ENCODE results near the gene PIP5KL1.
A peak's percentile ranks its signal among the peaks of the same experiment; 100 is the strongest.

Gene PIP5KL1

DNA sequence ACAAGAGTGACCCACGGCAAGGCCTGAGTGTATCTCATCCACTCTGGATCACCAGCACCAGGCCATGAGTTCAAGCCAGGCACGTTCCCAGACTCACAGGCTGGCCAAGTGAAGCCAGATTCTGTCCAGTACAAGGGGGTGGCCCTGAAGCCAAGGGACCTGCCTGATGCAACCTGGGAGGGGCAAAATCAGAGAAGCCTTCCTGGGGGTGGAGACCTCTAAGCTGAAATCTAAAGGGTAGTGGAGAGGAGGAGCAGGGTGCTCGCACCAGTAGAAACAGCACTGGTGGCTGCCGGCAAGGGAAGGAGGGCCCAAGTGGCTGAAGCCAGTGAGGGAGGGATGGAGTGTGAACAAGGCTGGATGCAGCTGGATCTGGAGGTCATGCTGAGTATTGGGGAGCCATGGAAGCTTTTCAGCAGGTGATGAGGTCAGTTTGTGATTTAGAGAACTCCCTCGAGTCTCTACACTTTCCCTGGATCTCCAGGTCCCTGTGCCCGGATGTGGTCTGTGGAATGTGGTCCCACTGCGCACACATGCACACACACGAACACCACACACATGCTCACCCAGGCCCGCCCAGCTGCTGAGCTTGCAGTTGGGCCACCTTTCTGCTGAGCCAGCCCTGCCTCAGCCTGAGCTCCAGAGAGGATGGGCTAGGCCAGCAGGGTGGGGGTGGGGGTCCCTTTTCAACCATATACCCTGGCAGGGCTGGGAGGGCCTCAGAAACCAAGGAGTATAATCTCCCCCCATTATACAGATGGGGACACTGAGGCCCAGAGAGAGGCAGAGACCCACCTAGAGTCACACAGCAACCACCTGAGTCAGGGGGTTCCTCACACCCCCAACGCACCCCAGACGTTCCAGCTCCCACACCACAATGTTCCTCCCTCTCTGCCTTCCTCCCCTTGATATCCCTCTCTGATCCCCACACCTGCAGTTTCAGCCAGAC is 1.6 kb downstream of the PIP5KL1 start:
- DNase-seq, result no peak

DNA sequence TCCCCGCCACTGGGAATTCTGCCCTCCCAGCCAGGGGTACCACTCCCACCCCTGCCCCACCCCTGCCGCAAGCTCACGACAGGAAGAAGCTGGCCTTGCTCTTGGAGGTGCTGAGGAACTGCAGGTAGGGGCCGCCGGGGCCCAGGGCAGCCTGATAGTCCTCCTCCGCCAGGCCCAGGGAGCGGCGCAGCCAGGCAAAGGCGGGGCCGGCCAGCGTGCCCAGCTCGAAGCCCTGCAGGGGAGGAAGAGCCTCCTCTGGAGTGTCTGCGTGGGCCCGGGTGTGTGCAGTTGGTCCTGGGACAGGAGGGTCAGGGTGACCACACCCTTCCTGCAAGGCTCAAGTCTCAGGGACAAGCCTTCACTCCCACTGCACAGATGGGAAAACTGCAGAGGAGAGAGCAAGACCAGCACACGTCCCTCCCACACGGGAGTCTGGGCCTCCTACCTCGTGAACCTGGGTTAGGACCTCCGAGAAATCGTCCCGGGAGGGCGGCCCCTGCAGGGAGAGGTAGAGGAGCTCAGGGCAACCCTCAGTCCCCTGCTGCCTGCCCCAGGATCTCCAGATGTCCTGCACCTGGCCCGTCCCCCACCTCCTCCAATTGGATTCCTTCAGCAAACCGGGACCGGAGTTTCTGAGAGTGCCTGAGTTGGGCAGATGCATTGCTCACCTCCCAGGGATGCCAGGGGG is 2.4 kb downstream of the PIP5KL1 start:
- DNase-seq, result no peak

DNA sequence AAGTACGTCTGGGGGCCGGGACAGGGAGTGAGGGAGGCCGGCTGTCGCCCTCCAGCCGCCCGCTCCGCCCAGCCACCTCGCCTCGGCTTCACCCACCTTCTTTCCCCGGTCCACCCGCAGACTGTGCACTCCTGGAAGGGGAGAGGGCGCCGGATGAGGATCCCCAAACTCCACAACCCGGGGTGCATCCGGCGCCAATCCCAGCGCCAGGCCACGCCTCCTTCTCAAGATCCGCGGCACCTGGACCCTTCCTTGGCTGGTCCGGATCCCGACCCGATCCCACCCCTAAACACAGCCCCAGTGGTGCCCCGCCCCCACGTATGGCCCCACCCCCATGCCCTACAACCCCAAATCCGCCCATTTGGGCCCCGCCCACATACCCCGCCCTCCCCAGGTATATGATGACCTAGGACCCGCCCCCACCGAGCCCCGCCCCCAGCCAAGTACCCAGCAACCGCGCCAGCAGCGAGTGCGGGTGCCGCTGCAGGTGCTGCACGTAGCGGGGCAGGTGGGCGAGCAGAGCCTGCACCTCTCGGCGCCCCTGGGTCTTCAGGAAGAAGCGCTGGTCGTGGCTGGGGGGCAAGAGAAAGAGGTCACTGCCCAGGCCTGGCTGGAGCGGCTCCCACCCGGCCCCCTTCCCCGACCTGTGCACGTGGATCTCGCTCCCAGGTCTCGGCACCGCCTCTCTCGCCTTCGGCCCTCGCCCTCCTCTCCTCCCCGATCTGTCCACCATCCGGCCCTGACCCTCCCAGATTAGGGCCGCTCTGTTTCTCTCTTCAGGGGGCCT is 3.2 kb downstream of the PIP5KL1 start:
- DNase-seq, result peak; percentile 52 to 65

DNA sequence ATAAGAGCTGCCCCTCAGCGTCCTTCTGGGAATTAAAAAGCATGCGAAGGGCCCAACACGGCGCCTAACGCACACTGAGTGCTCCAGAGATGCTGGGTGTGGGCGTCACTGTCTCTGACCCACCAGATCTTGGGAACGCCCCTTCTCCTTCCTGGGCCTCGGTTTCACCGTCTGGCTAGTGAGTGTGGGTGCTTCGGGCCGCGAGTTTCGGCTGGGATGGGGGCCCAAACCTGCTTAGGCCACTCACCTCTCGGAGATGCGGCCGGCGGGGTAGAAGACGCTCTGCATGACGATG is 3.7 kb downstream of the PIP5KL1 start:
- DNase-seq, result no peak

DNA sequence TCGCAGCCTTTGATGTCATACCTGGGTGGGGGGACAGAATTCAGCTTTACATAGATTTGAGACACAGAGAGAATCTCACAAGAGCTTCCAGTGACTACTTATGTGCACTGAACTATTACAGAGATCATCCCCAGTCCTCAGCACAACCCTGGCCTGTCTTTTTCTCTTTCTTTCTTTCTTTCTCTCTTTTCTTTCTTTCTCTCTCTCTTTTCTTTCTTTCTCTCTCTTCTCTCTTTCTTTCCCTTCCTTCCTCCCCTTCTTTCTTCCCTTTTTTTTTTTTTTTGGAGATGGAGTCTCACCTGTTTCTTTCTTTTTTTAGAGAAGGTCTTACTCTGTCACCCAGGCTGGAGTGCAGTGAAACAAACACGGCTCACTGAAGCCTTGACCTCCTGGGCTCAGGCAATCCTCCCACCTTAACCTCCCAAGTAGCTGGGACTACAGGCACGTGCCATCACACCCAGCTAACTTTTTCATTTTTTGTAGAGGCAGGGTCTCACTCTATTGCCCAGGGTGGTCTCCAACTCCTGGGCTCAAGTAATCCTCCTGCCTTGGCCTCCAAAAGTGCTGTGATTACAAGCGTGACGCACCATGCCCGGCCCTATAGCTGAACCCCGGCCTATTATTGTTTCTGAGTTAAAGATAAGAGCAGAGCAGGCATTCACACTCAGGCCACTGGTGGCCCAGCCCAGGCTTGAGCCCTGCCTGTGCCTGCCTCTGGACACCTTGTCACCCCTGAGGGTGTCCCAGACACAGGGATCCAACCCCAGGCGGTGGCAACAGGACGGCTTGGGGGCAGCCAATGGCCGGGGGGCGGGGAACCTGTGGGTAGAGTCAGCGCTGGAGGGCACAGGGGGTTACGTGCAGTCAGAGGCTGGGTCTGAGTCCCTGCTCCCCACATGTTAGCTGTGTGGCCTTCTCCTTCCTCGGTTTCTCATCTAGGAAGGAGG is 4.3 kb downstream of the PIP5KL1 start:
- DNase-seq, result no peak

DNA sequence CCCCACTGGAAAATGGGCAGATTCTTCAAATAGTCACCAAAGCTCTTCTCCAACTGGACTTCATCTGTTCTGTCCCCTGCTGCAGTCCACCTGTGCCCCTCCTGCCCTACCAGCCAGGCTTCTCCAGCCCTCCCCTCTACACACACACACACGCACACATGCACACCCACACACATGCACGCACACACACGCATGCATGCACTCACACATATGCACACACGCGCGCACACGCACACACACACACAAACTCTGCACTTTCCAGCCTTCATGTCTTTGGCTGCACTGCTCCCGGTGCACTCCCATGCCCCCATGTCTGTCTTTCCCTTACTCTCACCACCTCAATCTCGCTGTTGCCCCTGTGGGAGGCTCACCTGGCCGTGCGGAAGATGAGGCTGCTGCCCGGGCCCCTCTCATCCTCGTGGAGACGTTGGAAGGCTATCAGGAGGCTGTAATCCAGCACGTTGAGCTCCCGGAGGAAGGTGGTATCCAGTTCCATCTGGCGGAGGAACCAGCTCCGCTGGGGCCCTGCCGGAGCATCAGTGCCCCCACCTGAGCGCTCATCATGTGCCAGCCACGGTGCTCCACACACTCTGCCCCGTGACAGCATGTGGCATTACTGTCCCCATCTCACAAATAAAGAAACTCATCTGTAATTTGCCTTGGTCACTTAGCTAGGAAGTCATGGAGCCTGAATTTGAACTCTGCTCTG is 5.7 kb downstream of the PIP5KL1 start:
- no peak for DNase-seq

DNA sequence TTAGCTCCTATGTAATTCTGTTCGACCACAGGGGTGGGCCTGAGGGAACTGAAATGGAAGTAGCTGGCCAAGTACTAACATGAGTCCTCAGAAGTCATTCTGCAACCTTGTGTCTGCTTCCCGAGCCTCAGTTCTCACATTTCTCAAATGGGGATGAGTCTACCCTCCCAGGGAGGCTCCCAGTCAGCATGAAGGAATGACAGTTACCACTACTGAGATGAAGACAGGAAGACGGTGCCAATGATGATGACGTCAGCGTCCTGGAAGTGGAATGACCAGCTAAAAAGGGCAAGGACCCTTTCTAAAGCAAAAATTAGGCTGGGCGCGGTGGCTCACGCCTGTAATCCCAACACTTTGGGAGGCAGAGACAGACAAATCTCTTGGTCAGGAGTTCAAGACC is 6.8 kb downstream of the PIP5KL1 start:
- DNase-seq, result no peak

DNA sequence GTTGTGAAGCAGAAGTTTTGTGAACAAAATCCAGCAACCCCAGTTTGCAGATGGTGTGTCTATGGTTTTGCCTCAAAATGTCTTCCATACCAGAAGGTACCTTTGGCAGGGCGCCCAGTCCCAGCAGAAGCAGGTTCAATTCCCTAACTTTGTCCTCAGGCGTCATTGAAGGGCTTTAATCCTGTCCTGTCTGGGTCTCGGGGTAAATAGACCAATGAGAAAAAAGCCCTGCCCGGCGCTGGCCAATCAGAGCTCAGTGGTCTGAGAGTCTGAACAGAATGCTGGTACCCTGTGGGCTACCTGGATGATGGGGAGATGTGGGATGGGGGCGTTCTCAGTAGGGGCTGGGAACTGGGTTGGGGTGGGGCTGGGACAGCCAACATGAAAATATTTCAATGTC is 7.5 kb downstream of the PIP5KL1 start:
- no peak for DNase-seq

DNA sequence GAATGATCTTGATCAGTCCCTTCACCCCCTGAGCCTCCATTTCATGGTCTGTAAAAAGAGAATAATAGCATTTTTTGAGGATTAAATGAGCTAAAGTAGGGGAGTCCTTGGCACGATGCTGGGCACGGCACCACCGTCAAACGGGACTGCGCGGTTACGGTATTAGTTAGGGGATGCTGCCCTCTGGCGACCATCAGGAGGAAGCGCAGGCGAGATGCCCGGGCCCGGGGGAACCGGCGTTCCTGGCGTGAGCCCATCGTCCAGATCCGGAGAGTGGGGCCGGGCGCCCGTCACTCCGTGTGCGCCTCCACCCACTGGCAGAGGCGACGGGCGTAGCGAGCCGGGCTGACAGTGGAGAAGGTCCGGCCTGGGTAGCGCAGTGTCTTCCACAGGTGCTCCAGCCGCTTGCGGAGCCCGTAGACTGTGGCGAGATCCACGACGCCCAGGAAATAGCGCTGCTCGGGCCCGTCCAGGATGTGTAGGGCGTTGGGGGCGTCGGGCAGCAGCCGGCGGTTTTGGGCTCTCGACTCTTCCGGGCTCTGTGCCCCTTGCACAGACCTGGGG is 8.9 kb downstream of the PIP5KL1 start:
- DNase-seq, result peak; percentile 86

DNA sequence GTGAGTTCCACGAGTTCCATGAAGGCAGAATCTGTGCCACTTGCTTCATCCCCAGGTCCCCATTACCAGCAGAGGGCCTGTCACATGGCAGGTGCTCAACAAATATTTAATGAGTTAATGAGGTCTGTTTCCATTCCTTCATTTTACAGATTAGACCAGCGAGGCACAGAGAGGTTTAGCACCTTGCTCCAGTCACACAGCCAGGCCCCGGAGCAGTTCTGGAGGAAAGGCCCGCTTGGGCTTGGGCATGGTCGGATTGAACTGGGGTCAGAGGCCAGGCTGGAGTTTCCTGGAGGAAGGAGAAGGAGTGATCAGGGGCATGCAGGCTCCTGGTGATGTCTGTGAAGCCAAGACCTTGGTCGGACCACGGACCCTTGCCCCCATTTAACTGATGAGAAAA is 9.8 kb downstream of the PIP5KL1 start:
- DNase-seq, result no peak

DNA sequence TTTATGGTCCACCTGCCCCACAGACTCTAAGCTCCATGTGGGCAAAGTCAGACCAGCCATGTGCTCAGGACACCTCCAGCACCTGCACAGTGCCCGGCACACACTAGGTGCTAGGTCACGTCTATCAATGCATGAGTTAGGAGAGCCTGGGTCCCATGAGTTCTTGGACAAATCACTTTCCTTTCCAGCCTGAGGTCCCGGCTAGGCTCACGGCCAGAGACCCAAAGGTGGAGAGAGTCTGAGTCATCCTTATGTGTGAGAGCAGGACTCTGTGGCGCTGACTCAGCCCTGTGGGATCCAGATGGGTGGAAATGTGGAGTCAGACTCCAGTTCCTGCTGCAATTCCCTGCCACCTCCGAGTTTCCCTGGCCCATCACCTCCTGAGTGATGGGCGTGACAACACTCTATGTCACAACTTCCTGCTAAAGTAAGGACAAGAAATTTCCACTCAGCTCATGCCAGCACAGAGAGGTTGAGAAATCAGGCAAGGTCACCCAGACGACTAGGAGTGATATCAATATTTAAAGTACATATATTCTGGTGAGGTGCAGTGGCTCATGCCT is 11.2 kb downstream of the PIP5KL1 start:
- DNase-seq, result no peak

DNA sequence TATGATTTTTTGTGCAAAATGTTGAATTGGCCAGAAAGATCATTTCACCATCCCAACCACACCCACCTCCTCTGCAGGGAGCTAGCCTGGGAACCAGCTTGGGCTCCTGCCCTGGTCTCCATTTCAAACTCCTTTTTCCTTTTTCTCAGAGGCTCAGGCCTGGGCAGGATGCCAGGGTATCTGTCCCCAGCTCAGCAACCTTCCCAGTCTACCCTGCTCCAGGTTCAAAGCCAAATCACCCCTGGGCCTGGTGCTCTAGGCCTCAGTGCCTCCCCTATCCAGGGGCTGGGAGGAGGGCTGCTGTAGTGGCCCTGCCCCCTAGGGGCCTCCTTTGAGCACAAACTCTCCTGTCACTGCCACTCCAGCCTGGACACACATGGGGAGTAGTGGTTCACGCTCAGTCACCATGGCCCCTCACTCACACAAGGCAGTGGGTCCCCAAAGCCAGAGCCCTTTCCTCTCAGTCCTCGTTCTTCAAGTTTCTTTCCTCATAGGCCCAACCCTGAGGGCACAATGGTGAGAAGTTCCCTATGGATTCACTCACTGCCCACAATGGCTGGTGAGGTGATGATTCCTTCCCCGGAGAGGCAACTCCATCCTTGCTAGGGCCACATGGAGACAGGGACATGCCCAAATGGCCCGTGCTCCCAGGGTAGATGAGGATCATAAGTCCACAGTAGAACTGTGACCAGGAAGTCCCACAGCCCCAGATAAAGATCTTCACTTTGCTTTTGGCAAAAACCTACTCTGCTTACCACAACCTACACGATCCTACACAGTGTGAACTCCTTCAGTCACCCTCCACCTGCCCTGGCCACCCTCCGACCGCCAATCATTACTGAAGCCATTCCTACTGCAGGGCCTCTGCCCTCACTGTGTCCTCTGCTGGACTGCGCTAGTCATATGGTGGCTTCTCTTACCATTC is 12.1 kb downstream of the PIP5KL1 start:
- DNase-seq, result no peak

DNA sequence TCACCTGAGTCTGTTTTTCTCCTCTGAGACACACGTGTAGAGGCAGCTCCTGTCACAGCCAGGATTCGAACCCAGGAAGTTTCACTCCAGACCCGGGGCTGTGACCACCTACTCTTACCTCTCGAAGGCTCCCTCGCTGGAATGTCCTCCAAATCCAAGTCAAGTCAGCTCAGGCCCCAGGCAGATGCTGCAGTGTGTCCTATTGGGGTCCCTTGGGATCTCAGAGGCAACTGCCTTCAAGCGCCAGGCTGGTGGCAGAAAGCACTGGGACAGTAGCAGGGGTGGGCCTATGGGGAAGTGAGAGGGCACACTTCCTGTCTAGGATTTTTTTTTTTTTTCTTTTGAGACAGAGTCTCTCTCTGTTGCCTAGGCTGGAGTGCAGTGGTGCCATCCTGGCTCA is 13.0 kb downstream of the PIP5KL1 start:
- no peak for DNase-seq

DNA sequence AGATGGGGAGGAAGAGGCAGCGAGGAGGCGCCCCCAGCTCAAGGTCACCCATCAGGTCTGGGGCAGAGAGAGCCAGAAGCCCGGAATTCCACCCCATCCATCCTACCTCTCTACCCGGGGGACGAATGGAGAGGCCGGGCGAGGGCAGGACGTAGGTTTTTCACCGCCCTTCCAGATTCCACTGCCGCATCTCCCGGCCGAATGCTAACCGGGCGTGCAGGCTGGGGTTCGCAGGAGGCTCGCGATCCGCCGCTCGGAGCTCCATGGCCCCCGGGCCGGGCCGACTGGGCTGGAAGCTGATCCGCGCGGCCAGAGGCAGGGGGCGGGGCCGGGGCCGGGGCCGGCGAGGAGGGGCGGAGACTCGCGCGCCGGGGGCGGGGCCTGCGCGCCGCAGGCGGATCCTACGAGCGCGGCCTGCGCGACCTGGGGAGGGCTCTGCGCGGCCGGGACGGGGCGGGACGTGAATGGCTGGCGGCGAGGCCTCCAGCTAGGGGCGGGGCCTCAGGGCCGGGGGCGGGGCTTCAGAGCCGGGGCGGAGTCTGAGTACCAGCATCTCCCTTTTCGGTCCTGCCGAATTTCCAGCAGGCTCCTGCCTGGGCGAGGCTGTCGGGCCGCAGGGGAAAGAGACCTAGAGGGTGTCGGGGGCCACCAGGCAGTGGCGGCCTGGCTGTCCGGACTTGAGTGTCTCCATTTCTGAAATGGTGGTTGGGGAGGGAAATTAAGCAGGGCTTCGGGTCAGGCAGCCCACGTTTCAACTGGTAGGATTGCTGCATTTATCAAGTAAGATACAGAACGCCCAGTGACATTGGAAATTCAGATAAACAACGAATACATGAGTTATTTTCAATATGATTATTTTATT is 13.6 kb downstream of the PIP5KL1 start, which contains the start of gene ST6GALNAC4:
Gene ST6GALNAC4, minus strand, starts transcription at position 322 of the 862 bp plus-strand sequence. CDS start 622 bp downstream, outside the sequence.
- DNase-seq, result peak; percentile 97 to 98

DNA sequence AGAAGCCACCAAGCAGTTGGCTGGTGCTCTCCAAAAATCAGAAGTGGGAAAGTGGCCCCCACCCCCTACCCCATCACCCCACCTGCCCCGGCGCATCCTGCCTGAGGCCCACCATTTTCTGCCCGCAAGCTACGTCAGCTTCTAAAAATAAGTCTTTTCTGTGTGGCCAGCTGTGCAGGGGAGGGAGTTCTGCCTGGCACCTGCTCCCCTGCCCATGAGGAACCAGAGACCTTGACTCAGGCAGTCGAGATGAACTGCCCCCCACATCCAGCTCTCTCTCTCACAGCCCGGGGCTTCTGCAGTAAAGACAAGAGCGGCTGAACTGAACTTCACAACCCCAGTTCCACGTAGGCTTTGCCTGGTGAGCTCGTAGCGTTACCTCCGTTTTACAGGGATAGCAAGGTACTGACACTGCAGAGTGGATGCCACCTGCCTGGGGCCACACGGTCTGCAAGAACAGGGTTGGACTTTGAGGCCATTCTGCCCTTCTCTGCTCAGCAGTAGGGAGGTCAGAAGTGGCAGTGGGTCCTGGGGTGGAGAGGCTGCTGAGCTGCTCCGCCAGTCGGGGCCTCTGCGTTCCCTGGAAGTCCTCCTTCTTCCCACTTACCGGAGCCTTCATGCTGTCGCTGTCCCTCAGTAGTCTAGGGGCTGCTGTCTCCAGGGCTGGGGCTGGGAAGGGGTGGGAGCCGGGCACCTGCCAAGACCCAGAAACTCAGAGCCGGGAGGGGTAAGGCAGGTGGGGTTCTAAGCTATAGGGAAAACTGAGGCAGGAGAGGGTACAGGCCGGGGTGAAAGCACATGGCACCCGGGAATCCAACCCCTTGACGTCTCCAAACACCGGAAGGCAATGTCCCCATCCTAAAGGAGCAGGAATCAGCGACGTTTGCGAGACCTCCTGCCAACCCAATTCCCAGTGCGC is 14.5 kb downstream of the PIP5KL1 start:
- no peak for DNase-seq

DNA sequence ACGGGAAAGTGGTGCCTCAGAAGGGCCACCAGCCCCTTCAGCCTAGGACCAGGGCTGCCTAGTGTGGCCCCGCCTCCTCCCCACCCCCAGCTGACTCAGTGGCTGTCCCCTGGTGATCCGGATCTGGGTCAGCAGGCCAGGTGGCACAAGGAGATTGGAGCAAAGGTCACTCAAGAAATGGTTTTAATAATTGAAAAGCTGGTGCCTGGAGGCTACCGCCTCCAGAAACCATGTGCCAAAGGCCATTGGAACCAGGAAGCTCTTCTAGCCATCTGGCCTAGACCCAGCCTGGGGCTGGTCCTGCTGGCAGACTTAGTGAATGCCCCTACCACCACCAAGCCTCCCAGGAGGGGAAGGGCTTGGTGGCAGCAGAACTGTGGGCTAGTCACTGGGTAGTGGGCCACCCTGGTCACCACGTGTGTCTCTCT is 15.2 kb downstream of the PIP5KL1 start:
- no peak for DNase-seq

DNA sequence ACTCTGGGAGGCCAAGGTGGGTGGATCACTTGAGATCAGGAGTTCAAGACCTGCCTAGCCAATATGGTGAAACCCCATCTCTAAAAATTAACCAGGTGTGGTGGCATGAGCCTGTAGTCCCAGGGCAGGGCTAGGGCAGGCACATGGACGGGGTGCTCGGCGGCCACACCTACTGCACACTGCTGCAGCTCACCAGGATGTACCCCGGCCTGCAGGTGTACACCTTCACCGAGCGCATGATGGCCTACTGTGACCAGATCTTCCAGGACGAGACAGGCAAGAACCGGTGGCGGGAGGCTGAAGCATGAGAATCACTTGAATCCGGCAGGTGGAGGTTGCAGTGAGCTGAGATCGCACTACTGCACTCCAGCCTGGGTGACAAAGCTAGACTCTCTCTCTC is 16.9 kb downstream of the PIP5KL1 start:
- no peak for DNase-seq

DNA sequence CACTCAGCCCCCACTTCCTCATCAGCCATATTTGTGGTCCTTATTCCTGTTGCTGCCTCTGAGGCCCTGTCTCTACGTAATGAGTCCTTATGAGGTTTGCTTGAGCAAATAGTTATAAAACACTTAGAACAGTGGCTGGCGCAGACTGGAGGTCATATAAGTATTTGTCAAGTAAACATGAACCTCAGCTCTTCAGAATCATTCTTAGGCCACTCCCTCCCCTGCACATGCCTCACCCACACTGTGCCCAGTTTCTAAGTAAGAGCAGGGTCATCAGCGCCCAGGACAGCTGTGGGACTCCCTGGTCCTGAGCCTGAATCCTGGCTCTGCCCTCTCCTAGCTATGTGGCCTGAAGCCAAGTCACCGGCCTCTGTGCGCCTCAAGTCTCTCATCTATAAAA is 17.7 kb downstream of the PIP5KL1 start:
- no peak for DNase-seq
